GM23248 (cell line): ENCODE data around the gene SOX18. TPM values are rescaled to one million over a fixed set of nuclear protein-coding genes. Genes with fewer than 3 reads are reported as not detected.

ENCODE experiments used
- DNase-seq: peaks from one replicate; pipeline ENCODE4 v3.0.0-alpha.2; 2015
- H2AFZ ChIP-seq: fragments of 200-600 bp; sonication (generic); 2 replicates; pipeline ENCODE4 v1.6.1; 2016; ENCODE audit warnings: antibody characterized with exemption
- H3F3A ChIP-seq: fragments of 200-600 bp; sonication (generic); 2 replicates; pipeline ENCODE4 v1.6.1; 2016; ENCODE audit warnings: mild to moderate bottlenecking, antibody characterized with exemption, mixed run types; ENCODE audit not compliant: insufficient read depth
- H3K27ac ChIP-seq: fragments of 200-600 bp; sonication (generic); 2 replicates; pipeline ENCODE4 v1.5.1; 2016; ENCODE audit warnings: mild to moderate bottlenecking
- H3K27me3 ChIP-seq: fragments of 200-600 bp; sonication (generic); replicated peaks from 2 replicates; pipeline ENCODE4 v1.6.1; 2016; ENCODE audit warnings: mild to moderate bottlenecking; ENCODE audit not compliant: insufficient read depth
- H3K36me3 ChIP-seq: fragments of 200-600 bp; sonication (generic); 2 replicates; pipeline ENCODE4 v1.6.1; 2016; ENCODE audit warnings: low read depth, mild to moderate bottlenecking
- H3K4me1 ChIP-seq: fragments of 200-600 bp; sonication (generic); 2 replicates; pipeline ENCODE4 v1.6.1; 2016; ENCODE audit warnings: mild to moderate bottlenecking; ENCODE audit not compliant: insufficient read depth
- H3K4me2 ChIP-seq: fragments of 200-600 bp; sonication (generic); one replicate; pipeline ENCODE4 v1.6.1; 2016; ENCODE audit warnings: mild to moderate bottlenecking; ENCODE audit not compliant: unreplicated experiment
- H3K4me3 ChIP-seq: fragments of 200-600 bp; sonication (generic); 2 replicates; pipeline ENCODE4 v1.5.1; 2016; ENCODE audit warnings: mild to moderate bottlenecking
- H3K79me2 ChIP-seq: fragments of 200-600 bp; sonication (generic); 2 replicates; pipeline ENCODE4 v1.6.1; 2016; ENCODE audit warnings: mild to moderate bottlenecking; ENCODE audit not compliant: insufficient read depth
- H3K9ac ChIP-seq: fragments of 200-600 bp; sonication (generic); 2 replicates; pipeline ENCODE4 v1.6.1; 2016; ENCODE audit warnings: mild to moderate bottlenecking
- H3K9me2 ChIP-seq: fragments of 200-600 bp; sonication (generic); 2 replicates; pipeline ENCODE4 v1.6.1; 2016; ENCODE audit warnings: mixed run types, mild to moderate bottlenecking, moderate library complexity; ENCODE audit not compliant: insufficient read depth
- H3K9me3 ChIP-seq: fragments of 200-600 bp; sonication (generic); one replicate; pipeline ENCODE4 v1.6.1; 2017; ENCODE audit warnings: low read depth
- H4K20me1 ChIP-seq: fragments of 200-600 bp; sonication (generic); 2 replicates; pipeline ENCODE4 v1.6.0; 2016; ENCODE audit not compliant: insufficient read depth
- EZH2 ChIP-seq: fragments of 200-600 bp; sonication (generic); IDR thresholded peaks from 2 replicates; pipeline ENCODE4 v1.6.1; 2018; ENCODE audit warnings: antibody characterized with exemption, mild to moderate bottlenecking; ENCODE audit not compliant: insufficient read depth, poor library complexity, severe bottlenecking
- EZH2phosphoT487 ChIP-seq: fragments of 200-600 bp; sonication (generic); IDR thresholded peaks from 2 replicates; pipeline ENCODE4 v1.6.1; 2018; ENCODE audit warnings: antibody characterized with exemption, moderate library complexity, mild to moderate bottlenecking, low read depth; ENCODE audit not compliant: insufficient read depth
- WGBS, 2 experiments: methylation state at CpG; one replicate each; pipeline ENCODE4 v1.1.6; 2015 to 2017; ENCODE audit warnings: low lambda C conversion rate in 2 of 2, low coverage in 1 of 2; ENCODE audit errors: missing lambda C conversion rate in 2 of 2; 5-methylcytosine and 5-hydroxymethylcytosine counted together
- in situ Hi-C: fragments of 300-500 bp; cut with MboI; formaldehyde crosslinking; loops from 2 replicates; pipeline ENCODE4 v1.15.0; 2020
- polyA plus RNA-seq: library from polyadenylated mRNA; unstranded; fragments of >200 nt; fragmentation: Nextera tagmentation; extraction: Ambion mirVana; gene quantifications from 2 replicates; pipeline ENCODE4 v1.2.1, GENCODE V29; 2016
- total RNA-seq: library from RNA; depleted of rRNA; stranded (reverse); fragments of >200 nt; shearing (Covaris generic); gene quantifications from 2 replicates; pipeline ENCODE4 v1.2.3, GENCODE V29; 2014

Gene SOX18
- total and polyA plus RNA-seq, 2 experiments from 2014 or later = not detected

DNA sequence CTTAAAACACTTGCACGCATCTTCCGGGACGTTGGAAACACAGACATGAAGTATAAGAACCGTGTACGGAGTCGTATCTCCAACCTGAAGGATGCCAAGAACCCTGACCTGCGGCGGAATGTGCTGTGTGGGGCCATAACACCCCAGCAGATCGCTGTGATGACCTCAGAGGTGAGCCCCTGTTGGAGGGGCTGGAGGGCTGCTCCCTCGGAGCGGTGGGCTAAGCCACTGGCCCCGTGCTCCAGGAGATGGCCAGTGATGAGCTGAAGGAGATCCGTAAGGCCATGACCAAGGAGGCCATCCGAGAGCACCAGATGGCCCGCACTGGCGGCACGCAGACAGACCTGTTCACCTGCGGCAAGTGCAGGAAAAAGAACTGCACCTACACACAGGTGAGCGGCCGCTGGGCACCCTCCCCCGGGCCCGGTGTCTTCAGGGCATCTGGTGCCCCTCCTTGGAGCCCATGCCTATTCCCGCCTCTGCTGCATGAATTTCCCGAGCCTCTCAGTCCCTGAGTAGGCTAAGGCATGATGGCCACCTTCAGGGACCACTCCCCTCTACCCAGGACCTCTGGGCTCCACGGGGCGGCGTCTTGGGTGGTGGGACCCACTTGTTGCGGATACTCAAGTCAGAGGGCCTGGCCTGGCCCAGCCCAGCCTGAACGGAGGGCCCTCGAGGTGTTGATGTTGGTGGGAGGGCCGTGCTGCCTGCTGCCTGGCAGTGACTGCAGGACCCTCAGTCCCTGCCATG lies 21.0 kb upstream of the SOX18 start:
- no peaks in the 10 kb centered on the region for H4K20me1 ChIP-seq
- no peak overlapping the region for H2AFZ ChIP-seq
- H3K36me3 ChIP-seq = no peaks in the 10 kb centered on the region
- in situ Hi-C loops = no loop called here
- 89 to 90% methylated on average over 30 to 31 of the region's 31 CpGs for WGBS, 2 experiments
- H3K27ac ChIP-seq = no peak overlapping the region
- no peak for DNase-seq
- TF ChIP-seq EZH2phosphoT487 (no peak), EZH2 (no peak)
- H3K4me1 ChIP-seq = peaks cover 10% of the 10 kb centered on the region
- H3F3A ChIP-seq = no peaks in the 10 kb centered on the region
- H3K4me3 ChIP-seq = no peak overlapping the region
- H3K9me3 ChIP-seq = no peaks in the 10 kb centered on the region
- H3K27me3 ChIP-seq = no peaks in the 10 kb centered on the region
- H3K4me2 ChIP-seq = no peak overlapping the region
- no peaks in the 10 kb centered on the region for H3K9me2 ChIP-seq
- H3K79me2 ChIP-seq = no peaks in the 10 kb centered on the region
- no peak overlapping the region for H3K9ac ChIP-seq

GRCh38 chr20:64069614-64070243 lies 20.3 kb upstream of the SOX18 start:
- Histone ChIP-seq H3K4me3 (no peak overlapping the region), H3K9me3 (no peaks in the 10 kb centered on the region), H3K9me2 (no peaks in the 10 kb centered on the region), H3K9ac (no peak overlapping the region), H2AFZ (no peak overlapping the region), H3K27ac (no peak overlapping the region), H3K4me1 (peaks cover 13% of the 10 kb centered on the region), H3K79me2 (no peaks in the 10 kb centered on the region), H3K27me3 (no peaks in the 10 kb centered on the region), H4K20me1 (no peaks in the 10 kb centered on the region), H3K4me2 (no peak overlapping the region), H3F3A (no peaks in the 10 kb centered on the region), H3K36me3 (no peaks in the 10 kb centered on the region)
- in situ Hi-C loops = no loop called here
- WGBS, 2 experiments = 56 to 62% methylated on average over 12 to 14 of the region's 14 CpGs
- DNase-seq = peak; percentile 41
- TF ChIP-seq EZH2phosphoT487 (no peak), EZH2 (no peak)

- H3K9me3 ChIP-seq = no peaks in the 10 kb centered on the region
- H3K9ac ChIP-seq = no peak overlapping the region
- no peak overlapping the region for H3K27ac ChIP-seq
- no peak overlapping the region for H3K4me3 ChIP-seq
- no peaks in the 10 kb centered on the region for H3F3A ChIP-seq
- in situ Hi-C loops = no loop called here
- H3K79me2 ChIP-seq = no peaks in the 10 kb centered on the region
- DNase-seq = no peak
- H3K36me3 ChIP-seq = no peaks in the 10 kb centered on the region
- no peak overlapping the region for H3K4me2 ChIP-seq
- no peaks in the 10 kb centered on the region for H3K27me3 ChIP-seq
- 86 to 89% methylated on average over 19 of the region's 20 CpGs for WGBS, 2 experiments
- peaks cover 18% of the 10 kb centered on the region for H3K4me1 ChIP-seq
- H2AFZ ChIP-seq = no peak overlapping the region
- H4K20me1 ChIP-seq = no peaks in the 10 kb centered on the region
- TF ChIP-seq EZH2phosphoT487 (no peak), EZH2 (no peak)
- no peaks in the 10 kb centered on the region for H3K9me2 ChIP-seq
These were observed 19.8 kb upstream of the SOX18 start for GRCh38 chr20:64069209-64069613.

DNA sequence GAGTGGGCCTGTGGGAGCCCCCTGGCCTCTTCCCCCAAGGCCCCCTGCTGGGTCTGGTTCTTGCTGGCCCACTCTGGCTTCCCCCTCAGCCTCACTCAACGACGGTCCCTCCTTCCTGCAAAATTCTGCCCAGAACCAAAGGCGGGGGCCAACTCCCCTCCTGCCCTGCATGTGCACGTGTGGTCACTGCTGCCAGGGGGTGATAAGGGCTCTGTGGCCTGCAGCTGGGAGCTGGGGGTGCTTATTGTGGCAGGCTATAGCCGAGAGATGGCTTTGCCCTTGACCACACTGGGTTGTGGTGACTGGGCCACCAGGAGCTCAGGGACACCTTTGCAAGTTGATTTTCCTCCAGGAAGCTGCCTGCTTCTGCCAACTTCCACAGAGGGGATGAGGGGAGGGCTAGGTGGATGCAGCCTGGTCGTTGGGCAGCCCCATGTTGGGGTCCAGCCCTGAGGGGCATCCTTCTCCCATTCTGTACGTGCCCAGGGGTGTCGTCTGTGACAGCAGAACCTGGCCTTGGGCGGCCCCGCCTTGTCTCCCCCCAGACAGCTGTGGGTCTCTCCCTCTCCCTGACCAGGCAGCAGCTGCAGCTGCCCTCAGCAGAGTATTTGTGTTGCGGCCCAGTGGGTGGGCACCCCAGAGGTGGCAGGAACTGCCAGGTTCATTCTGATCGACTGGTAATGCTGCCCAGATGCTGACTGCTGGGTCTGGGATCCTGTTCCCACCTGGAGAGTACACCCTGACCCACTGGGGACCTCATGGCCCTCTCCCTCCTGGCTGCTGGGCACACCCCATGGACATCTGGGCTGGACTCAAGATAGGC lies 19.2 kb upstream of the SOX18 start:
- H3K9me2 ChIP-seq = no peaks in the 10 kb centered on the region
- DNase-seq = no peak
- in situ Hi-C loops = no loop called here
- H3K4me1 ChIP-seq = peaks cover 22% of the 10 kb centered on the region
- H3K27me3 ChIP-seq = no peaks in the 10 kb centered on the region
- 0 out of 2 replicates have a peak, but pooled peaks cover 3% of the 10 kb centered on the region for H3F3A ChIP-seq
- no peak overlapping the region for H3K4me3 ChIP-seq
- no peak overlapping the region for H2AFZ ChIP-seq
- no peaks in the 10 kb centered on the region for H3K9me3 ChIP-seq
- no peaks in the 10 kb centered on the region for H4K20me1 ChIP-seq
- 0 out of 2 replicates have a peak, but pooled peaks cover 5% of the 10 kb centered on the region for H3K79me2 ChIP-seq
- H3K9ac ChIP-seq = no peak overlapping the region
- WGBS, 2 experiments = 64 to 66% methylated on average over 12 of the region's 12 CpGs
- H3K4me2 ChIP-seq = no peak overlapping the region
- TF ChIP-seq EZH2phosphoT487 (no peak), EZH2 (no peak)
- H3K36me3 ChIP-seq = no peaks in the 10 kb centered on the region
- no peak overlapping the region for H3K27ac ChIP-seq
